Measurements from ENCODE around the gene ROR1.

The ROR1 gene

GRCh38 chr1:64072089-64072793 lies 298.4 kb downstream of the ROR1 start:
- no peaks in the 10 kb centered on the region for H3K9me3 Mint-ChIP-seq
- H3K4me1 Mint-ChIP-seq (ENCODE audit: low read depth) = peaks cover 3% of the 10 kb centered on the region
- H3K36me3 Mint-ChIP-seq (ENCODE audit: low read depth) = no peaks in the 10 kb centered on the region
- no peak overlapping the region for H3K4me3 Mint-ChIP-seq
- H3K27ac Mint-ChIP-seq = no peak overlapping the region
- peaks cover 2% of the 10 kb centered on the region for H3K27me3 Mint-ChIP-seq (ENCODE audit: low read depth)
- no peak for DNase-seq (ENCODE audit: low spot score)

GRCh38 chr1:64073705-64074104 lies 299.9 kb downstream of the ROR1 start:
- no peak overlapping the region for H3K4me3 Mint-ChIP-seq
- no peaks in the 10 kb centered on the region for H3K36me3 Mint-ChIP-seq (ENCODE audit: low read depth)
- peaks cover 3% of the 10 kb centered on the region for H3K4me1 Mint-ChIP-seq (ENCODE audit: low read depth)

GRCh38 chr1:64074767-64075166 lies 300.9 kb downstream of the ROR1 start:
- Mint-ChIP-seq H3K27me3 (ENCODE audit: low read depth) (no peaks in the 10 kb centered on the region), H3K27ac (no peak overlapping the region), H3K4me1 (ENCODE audit: low read depth) (no peaks in the 10 kb centered on the region), H3K4me3 (no peak overlapping the region), H3K9me3 (no peaks in the 10 kb centered on the region), H3K36me3 (ENCODE audit: low read depth) (no peaks in the 10 kb centered on the region)
- no peak for DNase-seq (ENCODE audit: low spot score)

More at GRCh38 chr1:64073705-64074104, 299.9 kb downstream of the ROR1 start:
- Mint-ChIP-seq H3K27ac (no peak overlapping the region), H3K9me3 (no peaks in the 10 kb centered on the region), H3K27me3 (ENCODE audit: low read depth) (peaks cover 2% of the 10 kb centered on the region)
- DNase-seq (ENCODE audit: low spot score) = no peak

- Mint-ChIP-seq H3K9me3 (no peaks in the 10 kb centered on the region), H3K36me3 (ENCODE audit: low read depth) (no peaks in the 10 kb centered on the region), H3K27ac (no peak overlapping the region), H3K27me3 (ENCODE audit: low read depth) (no peaks in the 10 kb centered on the region), H3K4me1 (ENCODE audit: low read depth) (no peaks in the 10 kb centered on the region), H3K4me3 (no peak overlapping the region)
- DNase-seq (ENCODE audit: low spot score) = no peak
These were observed 303.6 kb downstream of the ROR1 start for GRCh38 chr1:64077281-64077940.

GRCh38 chr1:64080941-64081562 lies 307.2 kb downstream of the ROR1 start:
- no peak for DNase-seq (ENCODE audit: low spot score)
- Mint-ChIP-seq H3K4me3 (no peak overlapping the region), H3K36me3 (ENCODE audit: low read depth) (no peaks in the 10 kb centered on the region), H3K27me3 (ENCODE audit: low read depth) (no peaks in the 10 kb centered on the region), H3K9me3 (no peaks in the 10 kb centered on the region), H3K27ac (no peak overlapping the region), H3K4me1 (ENCODE audit: low read depth) (no peaks in the 10 kb centered on the region)

GRCh38 chr1:64082459-64082858 lies 308.6 kb downstream of the ROR1 start:
- Mint-ChIP-seq H3K27me3 (ENCODE audit: low read depth) (no peaks in the 10 kb centered on the region), H3K36me3 (ENCODE audit: low read depth) (no peaks in the 10 kb centered on the region), H3K27ac (no peak overlapping the region), H3K4me1 (ENCODE audit: low read depth) (no peaks in the 10 kb centered on the region), H3K9me3 (no peaks in the 10 kb centered on the region), H3K4me3 (no peak overlapping the region)
- DNase-seq (ENCODE audit: low spot score) = no peak

- H3K4me1 Mint-ChIP-seq (ENCODE audit: low read depth) = no peaks in the 10 kb centered on the region
These were observed 310.6 kb downstream of the ROR1 start for GRCh38 chr1:64084451-64084850.

GRCh38 chr1:64087768-64088167 lies 314.0 kb downstream of the ROR1 start:
- Mint-ChIP-seq H3K9me3 (no peaks in the 10 kb centered on the region), H3K4me3 (no peak overlapping the region), H3K4me1 (ENCODE audit: low read depth) (no peaks in the 10 kb centered on the region), H3K27me3 (ENCODE audit: low read depth) (peaks cover 3% of the 10 kb centered on the region), H3K36me3 (ENCODE audit: low read depth) (no peaks in the 10 kb centered on the region), H3K27ac (no peak overlapping the region)
- no peak for DNase-seq (ENCODE audit: low spot score)

More at GRCh38 chr1:64084451-64084850, 310.6 kb downstream of the ROR1 start:
- Mint-ChIP-seq H3K4me3 (no peak overlapping the region), H3K9me3 (no peaks in the 10 kb centered on the region), H3K27me3 (ENCODE audit: low read depth) (no peaks in the 10 kb centered on the region), H3K36me3 (ENCODE audit: low read depth) (no peaks in the 10 kb centered on the region), H3K27ac (no peak overlapping the region)
- no peak for DNase-seq (ENCODE audit: low spot score)

- H3K4me1 Mint-ChIP-seq (ENCODE audit: low read depth) = no peaks in the 10 kb centered on the region
- H3K4me3 Mint-ChIP-seq = no peak overlapping the region
- no peak overlapping the region for H3K27ac Mint-ChIP-seq
- H3K9me3 Mint-ChIP-seq = no peaks in the 10 kb centered on the region
- no peak for DNase-seq (ENCODE audit: low spot score)
- H3K36me3 Mint-ChIP-seq (ENCODE audit: low read depth) = no peaks in the 10 kb centered on the region
- peaks cover 3% of the 10 kb centered on the region for H3K27me3 Mint-ChIP-seq (ENCODE audit: low read depth)
These were observed 316.6 kb downstream of the ROR1 start for GRCh38 chr1:64090436-64090835.

GRCh38 chr1:64092851-64093371 lies 319.1 kb downstream of the ROR1 start:
- no peak overlapping the region for H3K4me3 Mint-ChIP-seq
- H3K4me1 Mint-ChIP-seq (ENCODE audit: low read depth) = no peaks in the 10 kb centered on the region
- H3K27me3 Mint-ChIP-seq (ENCODE audit: low read depth) = peaks cover 7% of the 10 kb centered on the region
- no peaks in the 10 kb centered on the region for H3K9me3 Mint-ChIP-seq
- no peak for DNase-seq (ENCODE audit: low spot score)
- no peaks in the 10 kb centered on the region for H3K36me3 Mint-ChIP-seq (ENCODE audit: low read depth)
- no peak overlapping the region for H3K27ac Mint-ChIP-seq

GRCh38 chr1:64093941-64094340 lies 320.1 kb downstream of the ROR1 start:
- no peak overlapping the region for H3K27ac Mint-ChIP-seq
- H3K4me3 Mint-ChIP-seq = no peak overlapping the region
- H3K27me3 Mint-ChIP-seq (ENCODE audit: low read depth) = peaks cover 7% of the 10 kb centered on the region
- H3K9me3 Mint-ChIP-seq = no peaks in the 10 kb centered on the region
- no peaks in the 10 kb centered on the region for H3K36me3 Mint-ChIP-seq (ENCODE audit: low read depth)
- no peaks in the 10 kb centered on the region for H3K4me1 Mint-ChIP-seq (ENCODE audit: low read depth)
- no peak for DNase-seq (ENCODE audit: low spot score)

- Mint-ChIP-seq H3K4me3 (no peak overlapping the region), H3K9me3 (no peaks in the 10 kb centered on the region), H3K36me3 (ENCODE audit: low read depth) (no peaks in the 10 kb centered on the region), H3K27ac (no peak overlapping the region), H3K4me1 (ENCODE audit: low read depth) (no peaks in the 10 kb centered on the region), H3K27me3 (ENCODE audit: low read depth) (peaks cover 7% of the 10 kb centered on the region)
- DNase-seq (ENCODE audit: low spot score) = no peak
These were observed 322.0 kb downstream of the ROR1 start for GRCh38 chr1:64095832-64096231.

- no peaks in the 10 kb centered on the region for H3K4me1 Mint-ChIP-seq (ENCODE audit: low read depth)
- no peaks in the 10 kb centered on the region for H3K36me3 Mint-ChIP-seq (ENCODE audit: low read depth)
- no peak overlapping the region for H3K27ac Mint-ChIP-seq
- no peak overlapping the region for H3K4me3 Mint-ChIP-seq
- H3K27me3 Mint-ChIP-seq (ENCODE audit: low read depth) = peaks cover 4% of the 10 kb centered on the region
- H3K9me3 Mint-ChIP-seq = no peaks in the 10 kb centered on the region
- DNase-seq (ENCODE audit: low spot score) = no peak
These were observed 324.0 kb downstream of the ROR1 start for GRCh38 chr1:64097859-64098258.

- Mint-ChIP-seq H3K27ac (no peak overlapping the region), H3K4me3 (no peak overlapping the region), H3K27me3 (ENCODE audit: low read depth) (peaks cover 4% of the 10 kb centered on the region), H3K36me3 (ENCODE audit: low read depth) (no peaks in the 10 kb centered on the region), H3K4me1 (ENCODE audit: low read depth) (no peaks in the 10 kb centered on the region), H3K9me3 (no peaks in the 10 kb centered on the region)
- DNase-seq (ENCODE audit: low spot score) = no peak
These were observed 324.6 kb downstream of the ROR1 start for GRCh38 chr1:64098436-64098835.

All from T-helper 2 cell treated with Interferon-gamma antibody and Interleukin-4, amounts not matched to agents 5 μg/mL and 100 μg/mL, for 36 hours (primary cell).